Umbilical cord (tissue), 1 donor: Measurements from ENCODE around the gene MUTYH. TPM values are rescaled to one million over a fixed set of nuclear protein-coding genes. Genes with fewer than 3 reads are reported as not detected.

ENCODE experiments used
- total RNA-seq: library from RNA; depleted of rRNA; stranded (reverse); fragments of >200 nt; gene quantifications from one replicate; pipeline ENCODE4 v1.2.3, GENCODE V29; 2014; ENCODE audit warnings: low replicate concordance; ENCODE audit not compliant: insufficient read depth

MUTYH gene
- total RNA-seq, 1 donor from 2014 or later = 7.2 TPM

Other genes with a start within 250 kb of the MUTYH start
- gene ZSWIM5, start 133.8 kb downstream of the MUTYH start, total RNA-seq = 0.48 TPM
- not detected for gene HPDL, start 13.5 kb downstream of the MUTYH start, total RNA-seq
- 4.1 TPM for gene TOE1, start 270 bp downstream of the MUTYH start, total RNA-seq
- 6.0 TPM for gene TESK2, start 150.7 kb upstream of the MUTYH start, total RNA-seq
- gene CCDC163, start 159.6 kb upstream of the MUTYH start, total RNA-seq = 0.72 TPM
- gene MMACHC, start 159.9 kb upstream of the MUTYH start, total RNA-seq = 1.2 TPM
- 181 TPM for gene PRDX1, start 181.4 kb upstream of the MUTYH start, total RNA-seq
- gene AKR1A1, start 210.4 kb upstream of the MUTYH start, total RNA-seq = 84.0 TPM
- 27.4 TPM for gene NASP, start 243.6 kb upstream of the MUTYH start, total RNA-seq